Tibial artery (tissue), 4 donors: ENCODE results near the gene KLC1.

Experiments used
- DNase-seq, 2 donors: peaks; one replicate each; pipeline ENCODE4 v3.0.0-alpha.2; 2019
- H3K27ac ChIP-seq, 2 donors: fragments of 200-600 bp; sonication (generic) in 1 of 2; 1 replicate in 1 of 2; 2 replicates in 1 of 2; pipeline ENCODE4 v1.5.1; 2018 to 2019; ENCODE audit warnings: mild to moderate bottlenecking in 1 of 2
- H3K27me3 ChIP-seq, 2 donors: fragments of 200-600 bp; sonication (generic) in 1 of 2; one replicate each; pipeline versions ENCODE4 v1.5.1 to v1.6.0; 2016 to 2019
- H3K36me3 ChIP-seq, 3 donors: fragments of 200-600 bp; sonication (generic) in 2 of 3; one replicate each; pipeline ENCODE4 v1.5.1; 2016 to 2019; ENCODE audit warnings: mild to moderate bottlenecking in 2 of 3
- H3K4me1 ChIP-seq, 4 donors: fragments of 200-600 bp; sonication (generic) in 2 of 4; 1 replicate in 3 of 4; 2 replicates in 1 of 4; pipeline ENCODE4 v1.5.1; 2016 to 2019
- H3K4me3 ChIP-seq, 2 donors: fragments of 200-600 bp; sonication (generic) in 1 of 2; 1 replicate in 1 of 2; 2 replicates in 1 of 2; pipeline ENCODE4 v1.5.1; 2018 to 2019; ENCODE audit warnings: mild to moderate bottlenecking in 2 of 2
- H3K9me3 ChIP-seq, 3 donors: fragments of 200-600 bp; sonication (generic) in 1 of 3; one replicate each; pipeline ENCODE4 v1.5.1; 2016 to 2019
- CTCF ChIP-seq, 2 experiments: fragments of 200-600 bp in 1 of 2; fragments of 450-650 bp in 1 of 2; IDR thresholded peaks; one replicate each; pipeline ENCODE4 v1.5.1; 2017 to 2019; ENCODE audit warnings: antibody characterized with exemption in 2 of 2, mild to moderate bottlenecking in 1 of 2, moderate library complexity in 1 of 2
- intact Hi-C: fragments of 100-400 bp; cut with DNase I; formaldehyde crosslinking; loops from one replicate; pipeline ENCODE4 v1.15.0; 2023; ENCODE audit warnings: low total_unique reads

The KLC1 gene

GRCh38 chr14:103737432-103738045, 108.5 kb downstream of the KLC1 start:
- Histone ChIP-seq H3K36me3 (peaks cover 18 to 76% (median 47%) of the 10 kb centered on the region in 3 donors), H3K9me3 (no peaks in the 10 kb centered on the region), H3K27me3 (no peaks in the 10 kb centered on the region), H3K4me3 (no peak overlapping the region), H3K4me1 (peaks cover 0 to 37% (median 32%) of the 10 kb centered on the region in 4 donors), H3K27ac (peak overlapping the region; percentile 83 to 84)
- intact Hi-C loops: loop anchor here (10.0 kb wide), 1 partner anchor 133 kb away; no protein-coding TSS in a partner anchor
- TF ChIP-seq CTCF (IDR thresholded peaks at IDR 0.05): no peak
- peak in 1 of 2 donors; percentile 69 for DNase-seq

- no peak for TF ChIP-seq CTCF (IDR thresholded peaks at IDR 0.05)
- Histone ChIP-seq H3K36me3 (peaks cover 13 to 72% (median 41%) of the 10 kb centered on the region in 3 donors), H3K9me3 (no peaks in the 10 kb centered on the region), H3K27ac (peak overlapping the region in 1 of 2 donors; percentile 2), H3K27me3 (no peaks in the 10 kb centered on the region), H3K4me3 (no peak overlapping the region), H3K4me1 (peaks cover 0 to 37% (median 32%) of the 10 kb centered on the region in 4 donors)
- intact Hi-C loops: loop anchor here (10.0 kb wide), 1 partner anchor 133 kb away; no protein-coding TSS in a partner anchor
- peak in 1 of 2 donors; percentile 37 for DNase-seq
Measured at GRCh38 chr14:103738166-103738565, 109.2 kb downstream of the KLC1 start.

GRCh38 chr14:103738701-103739451, 109.9 kb downstream of the KLC1 start:
- Histone ChIP-seq H3K27me3 (no peaks in the 10 kb centered on the region), H3K9me3 (no peaks in the 10 kb centered on the region), H3K36me3 (peaks cover 7 to 71% (median 34%) of the 10 kb centered on the region in 3 donors), H3K27ac (peak overlapping the region; percentile 1 to 2), H3K4me3 (no peak overlapping the region), H3K4me1 (peaks cover 0 to 37% (median 32%) of the 10 kb centered on the region in 4 donors)
- no peak for TF ChIP-seq CTCF (IDR thresholded peaks at IDR 0.05)
- intact Hi-C loops: loop anchor here (10.0 kb wide), 1 partner anchor 134 kb away; no protein-coding TSS in a partner anchor
- DNase-seq: peak in 1 of 2 donors; percentile 67

- Histone ChIP-seq H3K27ac (peak overlapping the region in 1 of 2 donors; percentile 1), H3K4me3 (no peak overlapping the region), H3K4me1 (peaks cover 0 to 37% (median 31%) of the 10 kb centered on the region in 4 donors), H3K27me3 (no peaks in the 10 kb centered on the region), H3K9me3 (no peaks in the 10 kb centered on the region), H3K36me3 (peaks cover 2 to 67% (median 28%) of the 10 kb centered on the region in 3 donors)
- intact Hi-C loops: loop anchor here (10.0 kb wide), 1 partner anchor 135 kb away; no protein-coding TSS in a partner anchor
- no peak for DNase-seq
- no peak for TF ChIP-seq CTCF (IDR thresholded peaks at IDR 0.05)
Measured at GRCh38 chr14:103739466-103739792, 110.4 kb downstream of the KLC1 start.

- intact Hi-C loops: loop anchor here (10.0 kb wide), 1 partner anchor 135 kb away; no protein-coding TSS in a partner anchor
- TF ChIP-seq CTCF (IDR thresholded peaks at IDR 0.05): no peak
- Histone ChIP-seq H3K4me1 (peaks cover 0 to 35% (median 28%) of the 10 kb centered on the region in 4 donors), H3K36me3 (peaks cover 0 to 66% (median 27%) of the 10 kb centered on the region in 3 donors), H3K27me3 (no peaks in the 10 kb centered on the region), H3K9me3 (no peaks in the 10 kb centered on the region), H3K27ac (no peak overlapping the region), H3K4me3 (no peak overlapping the region)
- peak in 1 of 2 donors; percentile 64 for DNase-seq
Measured at GRCh38 chr14:103739793-103740501, 110.9 kb downstream of the KLC1 start.
